Hematopoietic multipotent progenitor cell treated with erythropoietin and hydrocortisone succinate and interleukin-3 and kit ligand, for 6 days (in vitro differentiated cells): ENCODE results near the gene LIM2.
A peak's percentile ranks its signal among the peaks of the same experiment; 100 is the strongest.
"Not testable (repeated sequence)": the region's sequence is repeated elsewhere in the genome, so short reads cannot be mapped to it uniquely, and the experiment has no call there.

ENCODE experiments used
- DNase-seq: peaks from one replicate; pipeline ENCODE4 v3.0.0-alpha.2; 2015

LIM2 gene, protein sequence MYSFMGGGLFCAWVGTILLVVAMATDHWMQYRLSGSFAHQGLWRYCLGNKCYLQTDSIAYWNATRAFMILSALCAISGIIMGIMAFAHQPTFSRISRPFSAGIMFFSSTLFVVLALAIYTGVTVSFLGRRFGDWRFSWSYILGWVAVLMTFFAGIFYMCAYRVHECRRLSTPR

DNA sequence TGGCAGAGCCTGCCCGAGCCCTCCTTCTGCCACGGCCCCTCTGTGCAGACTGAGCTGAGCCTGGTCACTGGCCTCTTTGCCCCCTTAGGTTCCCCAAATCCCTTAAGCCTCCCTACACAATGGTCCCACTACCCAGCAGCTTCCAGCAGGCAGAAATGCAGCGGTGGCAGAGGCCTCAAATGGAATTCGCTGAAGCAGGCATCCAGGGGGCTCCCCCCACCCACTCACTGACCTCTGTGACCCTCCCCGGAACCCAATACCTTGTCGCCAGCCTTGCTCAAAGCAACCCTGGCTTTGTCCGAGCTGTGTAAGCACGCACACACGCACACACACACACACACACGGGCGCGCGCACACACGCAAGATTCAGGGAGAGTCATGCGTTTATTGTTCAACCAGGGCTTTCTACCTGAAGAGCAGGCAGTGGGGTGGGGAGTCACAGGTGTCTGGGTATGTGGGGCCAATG is at the start of gene LIM2:
TSS of gene LIM2 (minus strand) at position 51 of the 466 bp plus-strand sequence. CDS start 531 bp downstream, outside the sequence.
- DNase-seq: no peak

DNA sequence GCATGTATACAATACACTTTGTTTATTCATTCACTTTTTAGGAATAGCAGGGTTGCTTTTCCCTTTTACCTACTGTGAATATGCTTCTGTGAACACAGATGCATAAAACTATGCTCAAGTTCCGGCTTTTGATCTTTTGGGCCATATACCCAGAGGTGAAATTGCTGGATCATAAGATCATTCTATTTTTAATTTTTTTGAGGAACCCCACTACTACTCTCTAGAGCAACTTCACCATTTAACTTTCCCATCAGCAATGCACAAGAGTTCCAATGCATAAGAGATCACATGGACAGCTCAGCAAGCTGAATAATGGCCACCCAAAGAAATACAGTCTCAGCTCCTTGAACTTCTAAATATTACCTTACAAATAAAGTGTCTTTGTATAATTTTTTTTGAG is 46.7 kb upstream of the LIM2 start:
- no peak for DNase-seq

DNA sequence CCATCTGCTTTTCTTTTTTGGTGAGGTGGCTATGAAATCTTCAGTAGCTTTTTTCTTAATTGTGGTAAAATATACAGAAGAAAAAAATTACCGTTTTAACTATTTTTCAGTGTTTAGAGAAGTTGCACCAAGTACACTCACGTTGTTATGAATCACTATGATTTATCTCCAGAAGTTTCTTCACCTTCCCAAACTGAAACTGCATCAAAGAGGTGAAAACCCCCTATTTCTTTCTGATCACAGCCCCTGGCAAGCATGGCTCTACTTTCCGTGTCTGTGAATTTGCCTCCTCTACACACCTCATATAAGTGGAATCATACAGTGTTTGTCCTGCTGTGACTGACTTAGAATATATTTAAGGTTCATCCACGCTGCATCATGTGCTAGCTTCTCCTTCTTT is 45.3 kb upstream of the LIM2 start:
- DNase-seq: no peak

DNA sequence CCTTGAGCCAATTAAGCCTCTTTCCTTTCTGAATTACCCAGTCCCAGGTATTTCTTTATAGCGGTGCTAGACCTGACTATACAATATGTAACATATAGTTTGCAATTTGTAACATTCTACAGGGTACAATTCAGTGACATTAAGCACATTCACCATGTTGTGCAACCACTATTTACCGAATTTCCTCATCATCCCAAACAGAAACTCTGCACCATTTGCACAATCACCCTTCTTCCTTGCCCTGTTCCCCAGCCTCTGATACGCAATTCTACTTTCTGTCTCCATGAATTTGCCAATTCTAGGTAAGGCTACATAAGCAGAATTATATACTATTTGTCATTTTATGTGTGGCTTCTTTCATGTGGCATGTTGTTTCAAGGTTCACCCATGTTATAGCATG is 43.4 kb upstream of the LIM2 start:
- peak; percentile 44 for DNase-seq

DNA sequence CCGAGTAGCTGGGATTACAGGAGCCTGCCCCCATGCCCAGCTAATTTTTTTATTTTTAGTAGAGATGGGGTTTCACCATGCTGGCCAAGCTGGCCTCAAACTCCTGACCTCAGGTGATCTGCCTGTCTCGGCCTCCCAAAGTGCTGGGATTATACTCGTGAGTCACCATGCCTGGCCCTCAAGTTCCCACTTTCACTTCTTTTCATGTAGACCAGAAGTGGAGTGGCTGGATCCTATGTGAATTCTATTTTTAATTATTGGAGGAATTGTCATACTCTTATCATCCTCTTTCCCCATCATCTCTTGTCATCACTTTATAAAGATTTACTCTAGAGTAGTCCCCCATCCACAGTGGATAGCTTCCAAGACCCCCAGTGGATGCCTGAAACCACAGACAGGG is 42.4 kb upstream of the LIM2 start:
- no peak for DNase-seq

DNA sequence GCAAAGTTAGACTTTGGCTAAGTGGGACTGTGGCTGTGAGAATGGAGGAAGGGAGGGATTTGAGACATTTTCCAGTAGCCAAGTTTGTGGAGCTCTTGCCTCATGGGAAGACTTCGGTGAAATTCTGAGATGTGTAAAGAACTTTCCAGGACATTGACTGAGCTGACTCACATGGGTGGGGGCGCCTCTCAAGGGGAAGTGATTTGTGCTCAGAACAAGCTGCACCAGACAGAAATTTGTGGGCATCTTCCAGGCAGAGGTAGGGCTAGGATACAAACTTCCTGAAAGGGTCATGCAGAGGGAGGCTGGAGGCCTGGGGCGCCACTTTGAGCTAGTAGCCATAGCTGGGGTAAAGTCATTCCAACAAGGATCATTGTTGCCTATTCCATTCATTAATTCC is 39.4 kb upstream of the LIM2 start:
- no peak for DNase-seq

DNA sequence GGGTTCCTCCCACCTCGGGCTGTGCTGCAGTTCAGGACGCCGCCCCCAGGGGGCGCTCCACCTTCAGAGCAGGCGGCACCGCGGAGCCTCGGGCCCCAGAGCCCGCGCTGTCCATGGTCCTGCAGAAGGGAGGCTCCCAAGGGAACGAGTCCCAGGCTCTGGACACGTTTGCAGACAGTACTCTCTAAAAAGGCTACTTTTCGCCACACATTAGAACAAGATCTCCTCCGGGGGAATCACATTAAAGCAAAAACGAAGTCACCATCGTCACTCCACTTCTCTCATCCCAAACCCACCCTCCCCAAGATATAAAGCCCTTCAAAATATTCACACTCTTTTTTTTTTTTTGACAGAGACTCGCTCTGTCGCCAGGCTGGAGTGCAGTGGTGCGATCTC is 34.3 kb upstream of the LIM2 start:
- DNase-seq: peak; percentile 93

DNA sequence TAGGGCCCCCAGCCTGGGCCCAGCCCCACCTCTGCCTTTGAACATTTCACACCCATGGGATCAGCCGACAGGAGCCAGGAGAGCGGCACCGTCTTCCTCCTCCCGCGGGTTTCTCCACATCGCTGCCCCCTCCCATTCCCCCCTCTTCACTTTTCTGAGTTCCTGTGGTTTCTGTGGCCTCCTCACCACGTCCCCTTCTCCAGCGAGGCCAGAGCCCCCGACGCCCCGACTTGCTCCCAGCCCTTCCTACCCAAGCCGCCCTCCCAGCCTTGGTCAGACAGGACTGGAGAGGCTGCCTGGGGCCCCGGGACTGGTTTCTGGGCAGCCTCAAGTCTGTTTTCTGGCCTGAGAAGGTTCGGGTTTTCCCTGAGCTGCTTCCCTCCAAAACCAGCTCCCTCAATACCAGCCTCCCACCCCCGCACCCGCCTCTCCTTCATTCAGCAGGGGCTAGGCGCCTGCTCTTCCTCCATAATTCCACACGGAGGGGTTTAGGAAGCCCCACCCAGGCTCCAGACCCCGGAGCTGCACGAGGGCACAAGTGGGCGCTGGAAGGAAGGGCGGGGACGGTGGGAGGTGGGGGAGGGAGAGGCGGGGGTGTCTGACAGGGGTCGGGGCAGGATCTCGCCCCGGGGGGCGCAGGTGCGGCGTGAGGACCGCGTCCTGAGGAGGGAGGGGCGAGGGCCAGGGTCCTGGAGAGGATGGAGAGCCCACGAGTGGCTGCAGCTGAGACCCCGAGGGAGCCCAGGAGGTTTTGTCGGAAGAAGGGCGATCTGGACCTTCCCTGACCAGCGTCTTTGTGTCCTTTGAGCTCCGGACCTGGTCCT is 33.7 kb upstream of the LIM2 start:
- DNase-seq: peak; percentile 12

DNA sequence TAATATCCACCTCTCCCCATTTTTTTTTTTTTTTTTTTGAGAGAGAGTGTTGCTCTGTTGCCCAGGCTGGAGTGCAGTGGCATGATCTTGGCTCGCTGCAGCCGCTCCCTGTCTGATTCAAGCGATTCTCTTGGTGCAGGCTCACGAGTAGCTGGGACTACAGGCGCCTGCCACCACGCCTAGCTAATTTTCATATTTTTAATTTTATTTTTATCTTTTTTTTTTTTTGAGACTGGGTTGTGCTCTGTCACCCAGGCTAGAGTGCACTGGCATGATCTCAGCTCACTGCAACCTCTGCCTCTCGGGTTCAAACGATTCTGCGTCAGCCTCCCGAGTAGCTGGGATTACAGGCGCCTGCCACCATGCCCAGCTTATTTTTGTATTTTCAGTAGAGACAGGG is 32.7 kb upstream of the LIM2 start:
- not testable (repeated sequence) for DNase-seq

DNA sequence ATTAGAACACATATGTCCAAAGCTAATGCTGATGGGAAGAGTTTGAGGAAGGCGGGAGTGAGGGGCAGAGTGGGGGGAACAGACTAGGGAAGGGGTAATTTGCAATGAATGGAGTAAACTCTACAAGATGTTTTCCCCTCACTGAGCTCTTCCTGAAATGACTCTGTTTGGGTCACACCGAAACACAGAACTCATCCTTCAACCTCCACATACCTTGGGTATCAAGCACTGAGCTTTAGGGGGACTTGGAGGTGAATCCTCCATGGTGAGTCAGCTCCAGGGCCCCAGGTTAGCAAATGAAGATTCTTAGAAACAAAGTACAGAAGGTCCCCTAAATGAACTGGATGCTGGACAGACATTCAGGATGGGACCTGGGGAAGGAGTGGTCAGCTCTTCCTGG is 30.9 kb upstream of the LIM2 start:
- no peak for DNase-seq

DNA sequence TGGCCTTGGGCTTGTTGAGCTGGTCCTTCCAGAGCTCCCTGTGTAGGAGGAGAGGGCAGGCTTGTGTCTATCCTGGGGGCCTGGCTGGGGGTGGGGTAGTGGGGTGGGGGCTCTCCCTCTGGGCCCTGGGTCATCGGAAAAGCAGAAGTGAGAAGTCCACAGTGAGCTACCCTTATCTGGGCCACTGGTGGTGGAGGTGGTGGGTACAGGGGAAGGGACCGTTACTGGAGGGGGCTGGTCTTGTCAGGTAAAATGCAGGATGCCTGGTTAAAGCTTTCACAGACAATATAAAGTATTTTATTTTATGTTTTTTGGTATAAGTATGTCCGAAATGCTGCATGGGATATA is 30.0 kb upstream of the LIM2 start:
- peak; percentile 29 for DNase-seq

DNA sequence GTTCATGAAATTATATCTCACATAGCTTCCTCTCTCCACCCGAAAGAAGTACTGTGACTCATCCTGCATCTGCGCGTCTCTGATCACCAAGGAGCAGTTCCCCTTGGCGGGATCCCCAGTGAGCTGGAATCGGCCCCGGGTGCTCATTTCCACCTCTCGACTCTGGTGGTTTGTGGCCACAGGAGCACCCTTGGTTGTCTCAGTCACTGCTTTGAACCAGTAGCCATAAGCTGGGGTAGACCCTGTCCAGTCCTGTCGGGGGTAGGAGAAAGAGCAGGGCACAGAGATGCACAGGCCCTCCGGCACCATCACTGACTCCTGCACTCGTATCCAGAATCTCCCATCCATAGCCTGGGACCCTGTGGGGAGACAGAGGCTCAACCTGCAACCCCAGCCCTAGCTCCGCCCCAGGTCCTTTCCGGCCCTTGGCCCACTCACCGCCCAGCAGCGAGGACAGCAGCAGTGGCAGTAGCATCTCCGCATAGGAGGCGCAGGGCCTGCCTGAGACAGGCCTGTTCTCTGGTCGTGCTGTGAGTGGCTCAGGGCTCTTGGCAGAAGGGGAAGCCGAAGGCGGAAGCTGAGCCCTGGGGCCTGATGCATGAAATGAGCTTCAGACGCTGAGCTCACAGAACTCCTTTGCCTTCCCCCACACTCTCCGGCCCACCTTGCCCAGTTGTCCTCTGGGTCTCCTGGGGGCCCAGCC is 29.5 kb upstream of the LIM2 start, which contains the start of gene SIGLEC10:
TSS of gene SIGLEC10 (minus strand) at position 536 of the 703 bp plus-strand sequence. CDS start at position 475, 61 bp downstream.
- peak; percentile 79 for DNase-seq

DNA sequence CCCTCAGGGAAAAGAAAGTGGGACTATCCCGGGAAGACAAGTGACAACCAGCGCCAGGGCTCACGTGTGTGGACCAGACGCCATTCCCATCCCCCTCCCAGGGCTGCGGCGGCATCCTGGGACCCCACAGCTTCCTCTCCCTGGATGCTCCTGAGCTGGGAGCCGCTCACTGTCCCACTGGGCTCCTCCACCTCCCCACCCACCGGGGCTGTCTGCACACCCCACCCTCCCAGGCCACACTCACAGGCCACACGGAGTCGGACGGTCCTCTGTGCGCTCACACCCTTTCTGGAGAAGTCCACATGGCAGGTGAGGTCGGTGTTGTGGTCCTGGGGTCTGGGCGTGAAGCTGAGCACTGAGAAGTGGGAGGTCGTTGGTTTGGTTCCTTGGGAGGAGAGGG is 28.6 kb upstream of the LIM2 start:
- not testable (repeated sequence) for DNase-seq

DNA sequence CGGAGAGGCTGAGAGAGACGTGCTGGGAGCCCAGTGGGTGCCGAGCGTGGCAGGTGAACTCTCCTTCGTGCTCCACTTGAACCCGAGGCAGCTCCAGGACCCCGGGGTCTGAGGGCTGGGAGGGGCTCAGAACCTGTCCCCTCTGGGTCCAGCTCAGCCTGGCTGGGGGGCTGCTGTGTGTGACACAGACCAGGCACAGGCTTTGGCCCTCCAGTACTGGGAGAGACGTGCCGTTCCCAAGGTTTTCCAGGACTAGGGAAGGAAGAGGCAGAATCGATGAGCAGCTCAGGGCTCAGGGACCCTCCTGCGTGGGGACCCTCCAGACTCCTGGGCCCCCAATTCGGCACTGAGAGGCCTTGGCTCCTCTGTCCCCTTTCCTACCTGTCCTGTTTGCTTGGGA is 27.4 kb upstream of the LIM2 start:
- no peak for DNase-seq

DNA sequence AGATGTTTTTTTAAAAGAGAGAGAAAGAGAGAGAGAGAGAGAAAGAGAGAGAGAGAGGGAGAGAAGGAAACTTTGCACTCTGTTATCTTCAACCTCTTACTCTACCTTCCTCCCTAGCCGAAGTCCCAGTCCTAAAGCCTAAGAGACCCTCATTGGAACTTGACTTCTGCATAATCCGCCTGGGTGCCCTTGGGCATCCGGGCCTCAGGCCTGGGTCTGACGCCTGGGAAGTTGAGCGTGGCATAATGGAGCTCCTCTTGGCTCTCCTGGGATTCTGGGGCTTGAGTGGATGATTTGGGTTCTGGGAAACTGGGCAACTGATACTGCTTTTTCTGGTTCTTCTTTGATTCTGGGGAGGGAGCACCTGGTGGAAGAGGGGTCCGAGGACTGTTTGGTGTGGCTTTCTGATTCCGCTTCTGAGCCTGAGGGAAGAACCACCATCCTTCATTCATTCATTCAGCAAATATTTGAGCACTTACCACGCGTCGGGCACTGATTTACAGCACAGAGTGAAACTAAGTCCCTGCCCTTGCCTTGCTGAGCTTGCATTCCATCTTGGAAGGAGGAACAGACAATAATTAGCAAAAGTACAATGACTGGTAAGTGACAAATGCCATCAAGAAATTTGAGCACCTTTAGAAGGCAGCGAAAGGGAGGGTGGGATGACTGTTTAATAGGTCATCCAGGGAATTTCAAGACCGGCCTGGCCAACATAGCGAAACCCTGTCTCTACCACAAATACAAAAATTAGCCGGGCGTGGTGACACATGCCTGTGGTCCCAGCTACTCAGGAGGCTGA is 23.4 kb upstream of the LIM2 start:
- no peak for DNase-seq

DNA sequence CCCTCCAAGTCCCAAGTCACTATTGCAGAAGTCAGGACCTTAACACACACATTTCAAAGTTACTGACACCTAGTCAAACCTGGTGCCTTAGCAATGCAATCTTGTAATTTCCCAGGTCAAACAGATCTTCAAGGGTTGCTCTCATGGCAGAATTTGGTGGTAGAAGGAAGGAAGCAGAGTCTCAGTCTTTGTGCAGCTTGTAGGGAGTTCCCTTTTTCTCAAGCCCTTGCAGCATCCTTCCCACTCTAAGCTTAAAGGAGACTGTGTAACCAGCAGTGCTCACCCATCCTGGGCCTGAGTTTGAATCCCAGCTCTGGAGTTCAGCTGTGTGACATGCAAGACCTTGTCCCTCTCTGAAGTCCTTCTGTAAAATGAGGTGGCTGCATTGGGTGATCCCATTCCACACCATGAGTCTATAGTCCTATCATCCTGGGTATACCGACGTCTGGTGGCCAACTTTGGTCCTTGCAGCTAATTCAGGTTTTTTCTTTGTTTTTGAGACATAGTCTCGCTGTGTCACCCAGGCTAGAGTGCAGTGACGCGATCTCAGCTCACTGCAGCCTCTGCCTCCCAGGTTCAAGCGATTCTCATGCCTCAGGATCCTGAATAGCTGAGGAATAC is 19.8 kb upstream of the LIM2 start:
- DNase-seq: peak; percentile 69

DNA sequence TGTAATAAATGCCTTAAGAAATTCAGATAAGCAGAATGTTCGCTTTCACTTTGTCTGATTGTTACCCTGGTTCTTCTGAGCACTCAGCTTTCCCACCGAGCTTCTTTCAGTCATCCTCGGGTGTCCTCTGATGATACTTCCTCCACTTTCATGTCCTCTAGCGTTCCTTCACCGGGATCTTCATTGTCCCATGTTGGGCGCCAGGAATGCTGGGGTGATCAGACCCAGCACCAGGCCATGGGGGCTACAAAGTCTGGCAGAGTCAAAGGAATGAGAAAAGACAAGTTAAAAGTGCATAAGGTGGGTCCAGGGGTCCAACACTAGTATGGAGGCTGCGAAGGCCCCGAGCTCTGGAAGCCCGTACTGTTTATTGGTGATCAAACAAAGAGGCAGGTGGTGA is 14.3 kb upstream of the LIM2 start:
- no peak for DNase-seq

DNA sequence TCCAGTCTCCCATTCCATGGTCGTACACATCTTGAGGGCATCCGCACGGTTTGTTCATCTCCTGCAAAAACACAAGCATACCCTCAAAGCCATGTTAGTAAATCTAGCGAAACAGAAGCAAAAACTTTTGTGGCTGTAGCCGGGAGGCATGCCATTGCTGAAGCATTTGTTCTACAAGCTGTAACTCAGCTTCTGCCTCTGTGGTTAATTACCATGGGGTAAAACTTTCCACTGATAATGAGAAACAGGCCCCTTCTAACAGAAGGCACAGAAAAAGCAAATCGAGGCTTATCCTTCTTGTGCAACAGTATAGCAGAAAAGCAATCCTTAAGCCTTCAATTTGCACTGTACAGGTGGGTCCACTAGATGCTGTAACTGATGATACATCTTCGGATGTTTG is 12.2 kb upstream of the LIM2 start:
- not testable (repeated sequence) for DNase-seq

DNA sequence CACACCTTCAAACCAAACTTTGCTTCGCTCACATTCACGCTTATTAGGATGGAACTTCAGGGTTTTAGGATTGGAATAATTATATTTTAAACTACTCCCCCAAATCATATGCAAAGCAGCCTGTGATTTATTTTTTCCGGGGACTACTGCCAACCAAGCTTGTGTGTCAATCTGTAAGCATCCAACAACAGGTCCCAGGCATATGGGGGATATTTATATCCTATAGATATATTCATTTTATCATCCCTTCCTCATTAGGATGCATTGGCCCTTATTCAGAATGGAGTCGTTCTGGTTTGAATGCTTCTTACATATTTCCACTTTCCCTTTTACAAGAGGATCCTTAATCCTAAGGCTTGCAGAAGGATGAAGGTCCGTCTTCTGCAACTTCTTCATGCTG is 11.5 kb upstream of the LIM2 start:
- no peak for DNase-seq

DNA sequence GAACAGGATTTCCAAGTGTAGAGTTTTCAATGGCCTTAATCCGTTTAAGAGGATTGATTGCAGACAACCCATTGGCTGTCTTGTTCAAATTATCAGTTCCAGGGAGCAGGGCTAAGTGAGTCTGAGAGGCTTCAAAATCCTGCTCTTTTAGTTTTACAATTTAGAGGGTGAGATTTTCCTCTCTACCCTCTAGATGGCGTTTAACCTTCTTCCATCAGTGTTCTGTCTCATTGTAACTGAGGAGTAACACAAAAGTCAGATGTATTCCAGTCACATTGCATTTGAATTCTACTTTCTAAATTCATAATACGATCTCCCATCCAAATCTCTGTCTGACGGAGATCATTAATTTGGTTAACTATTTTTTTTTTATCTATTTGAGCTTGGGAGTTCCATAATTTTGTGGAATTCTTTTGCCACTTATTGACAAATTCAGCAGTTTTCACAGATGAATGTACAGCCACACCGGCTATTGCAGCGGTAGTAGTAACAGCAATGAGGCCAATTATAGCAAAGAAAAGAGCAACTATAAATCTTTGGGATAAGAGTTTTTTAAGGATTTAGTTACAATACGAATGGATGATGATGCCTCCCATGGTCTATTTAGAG is 10.4 kb upstream of the LIM2 start:
- peak; percentile 85 for DNase-seq

DNA sequence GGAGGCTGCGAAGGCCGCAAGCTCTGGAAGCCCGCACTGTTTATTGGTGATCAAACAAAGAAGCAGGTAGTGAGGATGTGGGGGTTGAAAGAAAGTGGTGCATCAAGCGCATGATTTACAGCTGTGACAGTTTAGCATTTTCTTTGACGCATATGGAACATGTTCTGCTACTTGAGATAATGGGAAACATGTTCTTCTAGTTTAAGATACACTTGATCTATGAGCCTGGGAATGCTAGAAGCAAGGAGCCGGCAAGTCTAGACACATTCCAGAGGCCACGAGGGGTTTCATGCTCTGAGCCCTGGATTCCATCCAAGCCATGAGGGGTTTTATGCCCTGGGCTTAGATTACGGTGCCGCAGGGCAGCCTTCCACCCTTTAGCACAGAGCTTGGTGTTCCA is 9.7 kb upstream of the LIM2 start:
- DNase-seq: not testable (repeated sequence)

DNA sequence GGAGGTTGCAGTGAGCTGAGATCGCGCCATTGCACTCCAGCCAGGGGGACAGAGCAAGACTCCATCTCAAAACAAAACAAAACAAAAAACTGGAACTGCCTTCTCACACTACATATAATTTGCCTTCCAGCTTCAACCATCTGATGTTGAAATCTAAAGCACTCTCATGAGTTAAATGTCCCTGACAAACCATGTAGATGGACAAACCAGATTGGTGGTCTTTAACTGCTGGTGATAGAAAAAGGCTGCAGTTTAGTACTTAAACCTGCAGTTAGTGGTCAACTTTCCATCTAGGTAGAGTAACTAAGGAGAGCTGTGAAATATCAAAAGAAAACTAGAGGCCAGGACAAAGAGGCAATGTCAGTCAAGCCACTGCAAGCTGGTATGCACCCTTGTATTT is 8.4 kb upstream of the LIM2 start:
- no peak for DNase-seq
